ENCODE measurements around the gene TUBA4A. TPM values are rescaled to one million over a fixed set of nuclear protein-coding genes. Genes with fewer than 3 reads are reported as not detected.

The TUBA4A gene
- polyA plus RNA-seq, 1 donor from 2014 or later = not detected

DNA sequence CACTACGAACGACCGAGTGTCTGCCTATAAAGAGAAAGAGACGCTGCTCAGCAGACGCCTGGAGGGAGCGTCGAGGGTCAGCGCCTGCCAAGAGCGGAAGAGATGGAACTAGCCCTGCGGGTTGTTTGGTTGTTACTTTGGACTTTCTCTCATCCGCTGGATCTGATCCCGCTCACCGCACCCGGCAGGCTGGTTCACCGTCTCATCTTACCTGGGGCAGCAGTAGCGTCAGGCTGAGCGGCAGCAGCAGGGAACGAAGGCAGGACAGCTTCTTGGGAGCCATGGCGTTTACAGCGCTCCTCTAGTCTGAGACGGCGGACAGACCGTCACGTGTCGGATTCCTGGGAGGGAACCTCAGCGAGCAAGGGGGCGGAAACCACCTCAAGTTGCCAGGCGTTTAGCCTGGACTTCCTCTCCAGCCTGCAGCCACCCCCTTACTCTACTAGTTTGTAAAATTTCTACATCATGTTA lies 10.4 kb downstream of the TUBA4A start:
- Histone ChIP-seq H3K9ac (ENCODE audit: low read length) (no peak overlapping the region), H3K27ac (ENCODE audit: low read length) (no peak overlapping the region), H3F3A (ENCODE audit: insufficient read depth, low read length, poor library complexity, severe bottlenecking) (no peaks in the 10 kb centered on the region)

GRCh38 chr2:219234331-219234730 lies 19.4 kb downstream of the TUBA4A start:
- no peaks in the 10 kb centered on the region for H4K20me1 ChIP-seq (ENCODE audit: insufficient read depth)
- no peak overlapping the region for H2AFZ ChIP-seq (ENCODE audit: low read depth, low read length)
- no peaks in the 10 kb centered on the region for H3K9me2 ChIP-seq (ENCODE audit: insufficient read depth, low read length)
- H3K9me3 ChIP-seq (ENCODE audit: low read length) = no peaks in the 10 kb centered on the region
- peaks cover 7% of the 10 kb centered on the region for H3K79me2 ChIP-seq (replicated peaks; ENCODE audit: insufficient read depth, low read length)
- H3K36me3 ChIP-seq (ENCODE audit: insufficient read depth, low read length) = no peaks in the 10 kb centered on the region
- no peaks in the 10 kb centered on the region for H3K27me3 ChIP-seq (ENCODE audit: insufficient read depth, low read depth, low read length)
- no peak overlapping the region for H3K4me2 ChIP-seq (ENCODE audit: low read length)
- H3K9ac ChIP-seq (ENCODE audit: low read length) = no peak overlapping the region
- H3F3A ChIP-seq (ENCODE audit: insufficient read depth, low read length, poor library complexity, severe bottlenecking) = peaks cover 6% of the 10 kb centered on the region
- H3K27ac ChIP-seq (ENCODE audit: low read length) = no peak overlapping the region
- H3K4me3 ChIP-seq (ENCODE audit: low read length) = no peak overlapping the region
- TF ChIP-seq MXI1 (conservative IDR thresholded peaks at IDR 0.05; ENCODE audit: poor library complexity, severe bottlenecking) = no peak
- TF ChIP-seq, protein P1, sequence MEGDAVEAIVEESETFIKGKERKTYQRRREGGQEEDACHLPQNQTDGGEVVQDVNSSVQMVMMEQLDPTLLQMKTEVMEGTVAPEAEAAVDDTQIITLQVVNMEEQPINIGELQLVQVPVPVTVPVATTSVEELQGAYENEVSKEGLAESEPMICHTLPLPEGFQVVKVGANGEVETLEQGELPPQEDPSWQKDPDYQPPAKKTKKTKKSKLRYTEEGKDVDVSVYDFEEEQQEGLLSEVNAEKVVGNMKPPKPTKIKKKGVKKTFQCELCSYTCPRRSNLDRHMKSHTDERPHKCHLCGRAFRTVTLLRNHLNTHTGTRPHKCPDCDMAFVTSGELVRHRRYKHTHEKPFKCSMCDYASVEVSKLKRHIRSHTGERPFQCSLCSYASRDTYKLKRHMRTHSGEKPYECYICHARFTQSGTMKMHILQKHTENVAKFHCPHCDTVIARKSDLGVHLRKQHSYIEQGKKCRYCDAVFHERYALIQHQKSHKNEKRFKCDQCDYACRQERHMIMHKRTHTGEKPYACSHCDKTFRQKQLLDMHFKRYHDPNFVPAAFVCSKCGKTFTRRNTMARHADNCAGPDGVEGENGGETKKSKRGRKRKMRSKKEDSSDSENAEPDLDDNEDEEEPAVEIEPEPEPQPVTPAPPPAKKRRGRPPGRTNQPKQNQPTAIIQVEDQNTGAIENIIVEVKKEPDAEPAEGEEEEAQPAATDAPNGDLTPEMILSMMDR (IDR thresholded peaks at IDR 0.05; ENCODE audit: poor library complexity, severe bottlenecking) = no peak
- TF ChIP-seq EP300 (conservative IDR thresholded peaks at IDR 0.05; ENCODE audit: poor library complexity, severe bottlenecking) = no peak
- no peak for TF ChIP-seq POLR2AphosphoS5 (IDR thresholded peaks at IDR 0.05)
- TF ChIP-seq TAF1 (IDR thresholded peaks at IDR 0.05; ENCODE audit: low read depth) = no peak
- TF ChIP-seq SMC3 (conservative IDR thresholded peaks at IDR 0.05; ENCODE audit: poor library complexity) = no peak

More for the DNA sequence above, 10.4 kb downstream of the TUBA4A start:
- no peak overlapping the region for H3K4me3 ChIP-seq (ENCODE audit: low read length)
- H3K9me2 ChIP-seq (ENCODE audit: insufficient read depth, low read length) = no peaks in the 10 kb centered on the region
- H3K4me2 ChIP-seq (ENCODE audit: low read length) = no peak overlapping the region
- H2AFZ ChIP-seq (ENCODE audit: low read depth, low read length) = no peak overlapping the region
- peaks cover 8% of the 10 kb centered on the region for H3K36me3 ChIP-seq (ENCODE audit: insufficient read depth, low read length)
- no peaks in the 10 kb centered on the region for H3K27me3 ChIP-seq (ENCODE audit: insufficient read depth, low read depth, low read length)
- no peaks in the 10 kb centered on the region for H3K9me3 ChIP-seq (ENCODE audit: low read length)
- H3K79me2 ChIP-seq (replicated peaks; ENCODE audit: insufficient read depth, low read length) = peaks cover 12% of the 10 kb centered on the region
- TF ChIP-seq EZH2 (IDR thresholded peaks at IDR 0.05; ENCODE audit: borderline replicate concordance, insufficient read depth, low read length, poor library complexity, severe bottlenecking) (no peak), POLR2AphosphoS5 (IDR thresholded peaks at IDR 0.05) (no peak), MXI1 (conservative IDR thresholded peaks at IDR 0.05; ENCODE audit: poor library complexity, severe bottlenecking) (no peak), TAF1 (IDR thresholded peaks at IDR 0.05; ENCODE audit: low read depth) (no peak), SMC3 (conservative IDR thresholded peaks at IDR 0.05; ENCODE audit: poor library complexity) (no peak), EP300 (conservative IDR thresholded peaks at IDR 0.05; ENCODE audit: poor library complexity, severe bottlenecking) (no peak), RAD21 (conservative IDR thresholded peaks at IDR 0.05) (no peak)
- TF ChIP-seq, protein P1 (IDR thresholded peaks at IDR 0.05; ENCODE audit: poor library complexity, severe bottlenecking) = no peak
- TF ChIP-seq, protein P2, sequence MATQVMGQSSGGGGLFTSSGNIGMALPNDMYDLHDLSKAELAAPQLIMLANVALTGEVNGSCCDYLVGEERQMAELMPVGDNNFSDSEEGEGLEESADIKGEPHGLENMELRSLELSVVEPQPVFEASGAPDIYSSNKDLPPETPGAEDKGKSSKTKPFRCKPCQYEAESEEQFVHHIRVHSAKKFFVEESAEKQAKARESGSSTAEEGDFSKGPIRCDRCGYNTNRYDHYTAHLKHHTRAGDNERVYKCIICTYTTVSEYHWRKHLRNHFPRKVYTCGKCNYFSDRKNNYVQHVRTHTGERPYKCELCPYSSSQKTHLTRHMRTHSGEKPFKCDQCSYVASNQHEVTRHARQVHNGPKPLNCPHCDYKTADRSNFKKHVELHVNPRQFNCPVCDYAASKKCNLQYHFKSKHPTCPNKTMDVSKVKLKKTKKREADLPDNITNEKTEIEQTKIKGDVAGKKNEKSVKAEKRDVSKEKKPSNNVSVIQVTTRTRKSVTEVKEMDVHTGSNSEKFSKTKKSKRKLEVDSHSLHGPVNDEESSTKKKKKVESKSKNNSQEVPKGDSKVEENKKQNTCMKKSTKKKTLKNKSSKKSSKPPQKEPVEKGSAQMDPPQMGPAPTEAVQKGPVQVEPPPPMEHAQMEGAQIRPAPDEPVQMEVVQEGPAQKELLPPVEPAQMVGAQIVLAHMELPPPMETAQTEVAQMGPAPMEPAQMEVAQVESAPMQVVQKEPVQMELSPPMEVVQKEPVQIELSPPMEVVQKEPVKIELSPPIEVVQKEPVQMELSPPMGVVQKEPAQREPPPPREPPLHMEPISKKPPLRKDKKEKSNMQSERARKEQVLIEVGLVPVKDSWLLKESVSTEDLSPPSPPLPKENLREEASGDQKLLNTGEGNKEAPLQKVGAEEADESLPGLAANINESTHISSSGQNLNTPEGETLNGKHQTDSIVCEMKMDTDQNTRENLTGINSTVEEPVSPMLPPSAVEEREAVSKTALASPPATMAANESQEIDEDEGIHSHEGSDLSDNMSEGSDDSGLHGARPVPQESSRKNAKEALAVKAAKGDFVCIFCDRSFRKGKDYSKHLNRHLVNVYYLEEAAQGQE (IDR thresholded peaks at IDR 0.05; ENCODE audit: borderline replicate concordance) = no peak
- H4K20me1 ChIP-seq (ENCODE audit: insufficient read depth) = no peaks in the 10 kb centered on the region

Measured in neural cell (in vitro differentiated cells).